ENCODE data around the gene MMP20. TPM values are rescaled to one million over a fixed set of nuclear protein-coding genes. Genes with fewer than 3 reads are reported as not detected.

The MMP20 gene
- total and polyA plus RNA-seq, 2 donors from 2014 or later = not detected

DNA sequence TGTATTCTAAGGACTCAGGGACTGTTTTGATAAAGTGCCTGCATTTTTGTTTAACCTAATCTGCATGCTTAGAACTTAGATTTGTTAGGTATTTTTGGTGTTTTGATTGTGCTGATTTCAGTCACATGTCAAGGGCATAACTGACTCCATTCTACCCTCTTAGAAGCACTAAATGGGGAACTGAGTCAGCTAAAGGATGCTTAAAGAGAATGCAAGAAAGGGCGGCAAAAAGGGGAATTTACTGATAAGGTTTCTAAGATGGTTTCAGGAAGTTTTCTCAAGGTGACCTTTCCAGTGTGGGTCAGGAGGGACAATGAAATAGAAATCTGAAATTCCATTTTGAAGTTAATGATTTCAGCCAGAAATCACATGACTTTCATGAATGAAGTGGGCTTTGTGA lies 43.0 kb downstream of the MMP20 start:
- intact Hi-C loops (cut with DNase I) = no loop called here
- no peak for DNase-seq
- Histone ChIP-seq H3K4me3 (ENCODE audit: low read length in 3 of 3) (no peak overlapping the region), H3K27ac (ENCODE audit: low read depth in 2 of 2, low read length in 2 of 2) (no peak overlapping the region), H3K36me3 (ENCODE audit: control insufficient read depth in 2 of 3, insufficient read depth in 3 of 3, low read length in 3 of 3) (no peaks in the 10 kb centered on the region), H3K9ac (ENCODE audit: low read length in 3 of 3) (no peak overlapping the region), H3K9me3 (ENCODE audit: control insufficient read depth in 2 of 3, insufficient read depth in 1 of 3, low read length in 3 of 3) (no peaks in the 10 kb centered on the region), H3K4me1 (ENCODE audit: control insufficient read depth in 2 of 3, insufficient read depth in 2 of 3, low read depth in 1 of 3, low read length in 3 of 3) (peaks cover 0 to 3% (median 3%) of the 10 kb centered on the region in 3 donors), H3K27me3 (ENCODE audit: control insufficient read depth, insufficient read depth, low read length) (no peaks in the 10 kb centered on the region)
- FAIRE-seq = no peak
- TF ChIP-seq, protein P1, sequence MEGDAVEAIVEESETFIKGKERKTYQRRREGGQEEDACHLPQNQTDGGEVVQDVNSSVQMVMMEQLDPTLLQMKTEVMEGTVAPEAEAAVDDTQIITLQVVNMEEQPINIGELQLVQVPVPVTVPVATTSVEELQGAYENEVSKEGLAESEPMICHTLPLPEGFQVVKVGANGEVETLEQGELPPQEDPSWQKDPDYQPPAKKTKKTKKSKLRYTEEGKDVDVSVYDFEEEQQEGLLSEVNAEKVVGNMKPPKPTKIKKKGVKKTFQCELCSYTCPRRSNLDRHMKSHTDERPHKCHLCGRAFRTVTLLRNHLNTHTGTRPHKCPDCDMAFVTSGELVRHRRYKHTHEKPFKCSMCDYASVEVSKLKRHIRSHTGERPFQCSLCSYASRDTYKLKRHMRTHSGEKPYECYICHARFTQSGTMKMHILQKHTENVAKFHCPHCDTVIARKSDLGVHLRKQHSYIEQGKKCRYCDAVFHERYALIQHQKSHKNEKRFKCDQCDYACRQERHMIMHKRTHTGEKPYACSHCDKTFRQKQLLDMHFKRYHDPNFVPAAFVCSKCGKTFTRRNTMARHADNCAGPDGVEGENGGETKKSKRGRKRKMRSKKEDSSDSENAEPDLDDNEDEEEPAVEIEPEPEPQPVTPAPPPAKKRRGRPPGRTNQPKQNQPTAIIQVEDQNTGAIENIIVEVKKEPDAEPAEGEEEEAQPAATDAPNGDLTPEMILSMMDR (IDR thresholded peaks at IDR 0.05; ENCODE audit: borderline replicate concordance, extremely low read depth, insufficient read depth) = no peak

DNA sequence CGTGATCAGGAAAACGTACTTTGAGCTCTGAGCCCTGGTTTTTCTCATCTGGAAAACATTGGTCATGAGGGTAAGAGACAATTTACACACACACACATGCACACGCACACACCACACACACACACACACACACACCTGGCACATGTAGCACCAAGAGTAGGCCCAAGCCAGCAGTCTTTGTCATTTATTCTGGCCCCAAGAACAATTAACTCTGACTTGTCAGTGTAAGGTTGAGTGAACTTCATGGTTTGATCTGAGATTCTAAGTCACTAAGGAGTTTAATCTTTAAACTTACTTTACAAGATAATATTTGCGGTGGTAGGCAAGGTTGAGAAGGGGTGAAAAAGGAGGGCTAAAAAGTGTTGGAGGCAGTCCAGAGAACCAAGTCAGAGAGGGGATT lies 44.1 kb downstream of the MMP20 start:
- FAIRE-seq (no peak), DNase-seq (peak in 4 of 5 donors; percentile 34 to 49 (median 40))
- Histone ChIP-seq H3K9ac (ENCODE audit: low read length in 3 of 3) (no peak overlapping the region), H3K36me3 (ENCODE audit: control insufficient read depth in 2 of 3, insufficient read depth in 3 of 3, low read length in 3 of 3) (no peaks in the 10 kb centered on the region), H3K4me1 (ENCODE audit: control insufficient read depth in 2 of 3, insufficient read depth in 2 of 3, low read depth in 1 of 3, low read length in 3 of 3) (peaks cover 0 to 3% (median 3%) of the 10 kb centered on the region in 3 donors), H3K4me3 (ENCODE audit: low read length in 3 of 3) (no peak overlapping the region), H3K27ac (ENCODE audit: low read depth in 2 of 2, low read length in 2 of 2) (peak overlapping the region; percentile 20 to 30), H3K9me3 (ENCODE audit: control insufficient read depth in 2 of 3, insufficient read depth in 1 of 3, low read length in 3 of 3) (no peaks in the 10 kb centered on the region), H3K27me3 (ENCODE audit: control insufficient read depth, insufficient read depth, low read length) (no peaks in the 10 kb centered on the region)
- intact Hi-C loops (cut with DNase I) = no loop called here
- TF ChIP-seq, protein P1 (IDR thresholded peaks at IDR 0.05; ENCODE audit: borderline replicate concordance, extremely low read depth, insufficient read depth) = no peak

DNA sequence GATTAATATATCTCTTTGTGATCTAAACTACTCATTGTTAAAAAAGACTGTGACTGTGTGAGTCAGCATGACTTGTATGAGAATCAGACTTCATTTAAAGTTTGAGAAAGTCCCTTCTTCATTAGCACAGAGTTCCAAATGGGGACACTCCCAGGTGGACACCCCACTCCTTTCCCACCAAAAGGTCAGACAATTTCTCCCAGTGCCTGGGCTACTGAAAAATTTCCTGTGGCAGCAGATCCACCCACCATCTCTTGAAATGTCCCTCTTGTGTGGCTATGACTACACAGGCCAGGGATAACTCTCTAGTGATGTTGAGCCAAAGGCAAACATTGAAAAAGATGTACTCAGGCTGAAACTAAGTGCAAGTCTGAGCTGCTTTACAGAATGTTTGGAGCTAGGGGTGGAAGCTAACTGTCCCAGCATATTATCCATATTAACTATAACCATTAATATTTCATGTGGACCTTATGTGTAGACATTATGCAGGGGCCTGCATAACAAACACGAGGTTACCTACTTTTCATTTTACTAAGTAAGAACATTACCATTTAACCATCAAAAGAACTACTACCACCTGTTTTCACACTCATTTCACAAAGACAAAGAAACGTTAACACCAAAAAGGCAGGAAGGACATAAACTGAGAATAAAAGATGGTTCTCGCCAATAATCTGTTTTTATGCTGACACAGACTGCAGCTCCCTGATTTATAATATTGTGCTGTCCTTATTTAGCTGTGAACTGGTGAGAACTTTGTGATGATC lies 44.8 kb downstream of the MMP20 start:
- FAIRE-seq (no peak), DNase-seq (no peak)
- no peaks in the 10 kb centered on the region for H3K27me3 ChIP-seq (ENCODE audit: control insufficient read depth, insufficient read depth, low read length)
- TF ChIP-seq, protein P1 (IDR thresholded peaks at IDR 0.05; ENCODE audit: borderline replicate concordance, extremely low read depth, insufficient read depth) = no peak
- no peak overlapping the region for H3K9ac ChIP-seq (ENCODE audit: low read length in 3 of 3)
- H3K9me3 ChIP-seq (ENCODE audit: control insufficient read depth in 2 of 3, insufficient read depth in 1 of 3, low read length in 3 of 3) = no peaks in the 10 kb centered on the region
- intact Hi-C loops (cut with DNase I) = no loop called here
- no peaks in the 10 kb centered on the region for H3K36me3 ChIP-seq (ENCODE audit: control insufficient read depth in 2 of 3, insufficient read depth in 3 of 3, low read length in 3 of 3)
- no peak overlapping the region for H3K4me3 ChIP-seq (ENCODE audit: low read length in 3 of 3)
- peak overlapping the region; percentile 7 to 30 for H3K27ac ChIP-seq (ENCODE audit: low read depth in 2 of 2, low read length in 2 of 2)
- H3K4me1 ChIP-seq (ENCODE audit: control insufficient read depth in 2 of 3, insufficient read depth in 2 of 3, low read depth in 1 of 3, low read length in 3 of 3) = peaks cover 0 to 3% (median 3%) of the 10 kb centered on the region in 3 donors

Data from kidney (tissue), 14 donors.